HEK293T (cell line): ENCODE results near the gene ATP5MK.

Experiments used
- ARNT ChIP-seq: fragments of 450-650 bp; IDR thresholded peaks from 2 replicates; pipeline ENCODE4 v1.6.1; 2017; ENCODE audit warnings: mild to moderate bottlenecking
- BHLHE40 ChIP-seq: fragments of 450-650 bp; IDR thresholded peaks from 2 replicates; pipeline ENCODE4 v1.6.1; 2016; ENCODE audit warnings: mild to moderate bottlenecking, moderate library complexity, borderline replicate concordance
- CTBP1 ChIP-seq: fragments of 450-650 bp; IDR thresholded peaks from 2 replicates; pipeline ENCODE4 v1.6.1; 2016; ENCODE audit warnings: borderline replicate concordance
- ELF4 ChIP-seq: fragments of 450-650 bp; IDR thresholded peaks from 2 replicates; pipeline ENCODE4 v1.6.1; 2017; ENCODE audit warnings: antibody characterized with exemption
- FOXK2 ChIP-seq: fragments of 450-650 bp; IDR thresholded peaks from 2 replicates; pipeline ENCODE4 v1.6.1; 2016; ENCODE audit warnings: mild to moderate bottlenecking
- FOXM1 ChIP-seq: fragments of 450-650 bp; IDR thresholded peaks from 2 replicates; pipeline ENCODE4 v1.6.1; 2017; ENCODE audit warnings: mild to moderate bottlenecking, borderline replicate concordance
- NFRKB ChIP-seq: fragments of 450-650 bp; IDR thresholded peaks from 2 replicates; pipeline ENCODE4 v1.6.1; 2016; ENCODE audit warnings: mild to moderate bottlenecking, moderate library complexity
- SP1 ChIP-seq: fragments of 450-650 bp; IDR thresholded peaks from 2 replicates; pipeline ENCODE4 v1.6.1; 2017
- SUZ12 ChIP-seq: fragments of 450-650 bp; IDR thresholded peaks from 2 replicates; pipeline ENCODE4 v1.6.1; 2016; ENCODE audit warnings: mild to moderate bottlenecking
- ZNF384 ChIP-seq: fragments of 450-650 bp; IDR thresholded peaks from 2 replicates; pipeline ENCODE4 v1.6.1; 2016

GRCh38 chr10:103423748-103424147 lies 27.5 kb upstream of the ATP5MK start:
- TF ChIP-seq FOXM1 (no peak), SP1 (no peak), ZNF384 (no peak), ELF4 (no peak), SUZ12 (no peak), ARNT (no peak), CTBP1 (no peak), FOXK2 (no peak), BHLHE40 (no peak), NFRKB (no peak)
